ENCODE data around the gene TIMM22. TPM values are rescaled to one million over a fixed set of nuclear protein-coding genes. Genes with fewer than 3 reads are reported as not detected.

TIMM22 gene
- total and polyA plus RNA-seq, 2 donors (not counting 1 experiment from before 2014, with no cell fraction given): 4.1 to 9.5 TPM

DNA sequence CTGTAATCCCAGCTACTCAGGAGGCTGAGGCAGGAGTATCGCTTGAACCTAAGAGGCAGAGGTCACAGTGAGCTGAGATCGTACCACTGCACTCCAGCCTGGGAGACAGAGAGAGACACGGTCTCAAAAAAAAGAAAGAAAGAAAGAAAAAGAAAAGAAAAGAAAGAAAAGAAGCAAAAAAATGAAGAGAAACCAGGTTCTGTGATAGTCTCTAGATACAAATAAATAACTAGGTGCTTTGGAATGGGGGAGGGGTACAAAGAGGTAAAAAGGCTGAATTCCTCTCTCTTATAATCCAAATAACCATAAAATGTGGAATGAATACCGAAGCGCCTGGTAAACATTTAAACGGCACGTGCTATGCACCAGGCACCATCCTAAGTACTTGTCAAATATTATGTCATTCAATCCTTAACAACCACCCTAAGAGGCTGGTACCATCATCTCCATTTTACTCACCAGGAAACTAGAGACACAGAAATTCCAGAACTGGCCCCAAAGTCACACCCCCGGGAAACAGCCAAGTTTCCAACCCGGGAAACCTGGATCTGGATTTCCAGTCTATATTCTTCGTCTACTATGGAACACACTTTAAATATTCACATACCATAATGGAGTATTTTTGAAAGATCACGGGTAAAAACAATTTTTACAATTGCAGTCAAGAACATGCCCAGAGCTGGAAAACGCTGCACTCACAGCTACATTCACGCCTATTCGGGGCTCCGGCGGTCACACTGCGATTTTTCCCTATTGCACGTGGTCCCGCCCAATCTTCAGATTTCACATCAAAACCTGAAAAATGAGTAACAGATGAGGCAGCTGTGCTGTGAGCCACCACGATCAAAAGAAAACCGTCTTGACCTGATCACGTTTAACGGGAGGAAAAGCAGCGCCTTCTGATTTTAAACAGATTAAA, 27.9 kb upstream of the TIMM22 start:
- no peak overlapping the region for H3K27ac ChIP-seq (ENCODE audit: low read length in 2 of 2)
- H4K20me1 ChIP-seq (ENCODE audit: control insufficient read depth, insufficient read depth, low read length, poor library complexity, severe bottlenecking): no peaks in the 10 kb centered on the region
- no peaks in the 10 kb centered on the region for H3K4me1 ChIP-seq (ENCODE audit: control insufficient read depth in 2 of 2, insufficient read depth in 2 of 2, low read length in 2 of 2)
- no peaks in the 10 kb centered on the region for H3K36me3 ChIP-seq (replicated peaks in 1 of 2; ENCODE audit: control extremely low read depth in 1 of 2, control insufficient read depth in 1 of 2, extremely low read depth in 1 of 2, insufficient read depth in 2 of 2, low read length in 1 of 2)
- no peaks in the 10 kb centered on the region for H3K9me3 ChIP-seq (ENCODE audit: control extremely low read depth in 1 of 3, control insufficient read depth in 2 of 3, insufficient read depth in 1 of 3, low read length in 2 of 3)
- no peak overlapping the region for H3K9ac ChIP-seq (ENCODE audit: low read length)
- H3K27me3 ChIP-seq (replicated peaks in 1 of 4; ENCODE audit: control extremely low read depth in 1 of 4, control insufficient read depth in 3 of 4, insufficient read depth in 4 of 4, low read length in 3 of 4): peaks cover 0 to 6% (median 0%) of the 10 kb centered on the region in 4 experiments
- POLR2A ChIA-PET: no interaction called here
- no peak overlapping the region for H3K4me2 ChIP-seq (replicated peaks; ENCODE audit: low read depth, low read length, poor library complexity, severe bottlenecking)
- H3K27ac Mint-ChIP-seq: no peak overlapping the region
- H3K4me1 Mint-ChIP-seq: no peaks in the 10 kb centered on the region
- no peak overlapping the region for H3K4me3 Mint-ChIP-seq
- no peak overlapping the region for H3K4me3 ChIP-seq (ENCODE audit: control extremely low read depth in 1 of 5, extremely low read depth in 1 of 5, insufficient read depth in 1 of 5, low read depth in 2 of 5, low read length in 4 of 5)
- peaks cover 39% of the 10 kb centered on the region for H3K27me3 Mint-ChIP-seq
- H3K9me3 Mint-ChIP-seq (ENCODE audit: insufficient read depth): no peaks in the 10 kb centered on the region
- H3K79me2 ChIP-seq (ENCODE audit: control insufficient read depth, insufficient read depth, low read length): no peaks in the 10 kb centered on the region
- intact Hi-C loops (cut with micrococcal nuclease): no loop called here
- DNase-seq: no peak
- TF ChIP-seq, protein P1, sequence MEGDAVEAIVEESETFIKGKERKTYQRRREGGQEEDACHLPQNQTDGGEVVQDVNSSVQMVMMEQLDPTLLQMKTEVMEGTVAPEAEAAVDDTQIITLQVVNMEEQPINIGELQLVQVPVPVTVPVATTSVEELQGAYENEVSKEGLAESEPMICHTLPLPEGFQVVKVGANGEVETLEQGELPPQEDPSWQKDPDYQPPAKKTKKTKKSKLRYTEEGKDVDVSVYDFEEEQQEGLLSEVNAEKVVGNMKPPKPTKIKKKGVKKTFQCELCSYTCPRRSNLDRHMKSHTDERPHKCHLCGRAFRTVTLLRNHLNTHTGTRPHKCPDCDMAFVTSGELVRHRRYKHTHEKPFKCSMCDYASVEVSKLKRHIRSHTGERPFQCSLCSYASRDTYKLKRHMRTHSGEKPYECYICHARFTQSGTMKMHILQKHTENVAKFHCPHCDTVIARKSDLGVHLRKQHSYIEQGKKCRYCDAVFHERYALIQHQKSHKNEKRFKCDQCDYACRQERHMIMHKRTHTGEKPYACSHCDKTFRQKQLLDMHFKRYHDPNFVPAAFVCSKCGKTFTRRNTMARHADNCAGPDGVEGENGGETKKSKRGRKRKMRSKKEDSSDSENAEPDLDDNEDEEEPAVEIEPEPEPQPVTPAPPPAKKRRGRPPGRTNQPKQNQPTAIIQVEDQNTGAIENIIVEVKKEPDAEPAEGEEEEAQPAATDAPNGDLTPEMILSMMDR (IDR thresholded peaks at IDR 0.05): no peak
- TF ChIP-seq EZH2 (IDR thresholded peaks at IDR 0.05; ENCODE audit: borderline replicate concordance, insufficient read depth, low read depth, low read length, poor library complexity, severe bottlenecking): no peak
- no peak overlapping the region for H2AFZ ChIP-seq (ENCODE audit: insufficient read depth, low read depth, low read length, poor library complexity, severe bottlenecking)
- CTCF ChIA-PET: no interaction called here
- WGBS (ENCODE audit: insufficient coverage): 94% methylated on average over 20 of the region's 24 CpGs
- no peak for ATAC-seq (ENCODE audit: low read depth)

DNA sequence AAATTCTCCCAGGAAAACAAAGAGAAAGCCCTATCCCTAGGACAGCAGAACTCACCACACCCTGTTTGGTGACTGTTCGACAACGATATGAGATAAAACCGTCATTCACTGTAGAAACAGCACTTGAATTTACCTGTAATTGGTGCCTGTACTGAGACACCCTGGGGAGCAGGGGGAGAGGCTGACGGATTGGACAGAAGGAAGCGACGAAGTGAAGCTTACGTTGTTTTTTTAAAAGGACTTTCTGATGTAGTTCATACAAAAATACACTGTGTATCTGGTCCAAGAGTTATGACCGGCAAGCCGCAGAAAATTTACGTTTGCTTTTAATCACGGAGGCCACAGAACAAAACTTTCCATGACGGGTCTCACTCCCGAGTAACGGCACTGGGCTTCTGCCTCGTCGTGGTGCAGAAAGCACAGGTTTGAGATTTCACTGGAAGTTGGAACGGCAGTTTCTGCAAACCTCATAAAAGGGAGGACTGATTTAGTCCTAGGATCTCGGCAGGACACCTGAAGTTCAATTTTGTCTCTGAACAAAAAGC, 27.0 kb upstream of the TIMM22 start:
- DNase-seq (no peak), ATAC-seq (ENCODE audit: low read depth) (no peak)
- ChIA-PET CTCF (no interaction called here), POLR2A (no interaction called here)
- H3K9me3 ChIP-seq (ENCODE audit: control extremely low read depth in 1 of 3, control insufficient read depth in 2 of 3, insufficient read depth in 1 of 3, low read length in 2 of 3): no peaks in the 10 kb centered on the region
- H3K36me3 ChIP-seq (replicated peaks in 1 of 2; ENCODE audit: control extremely low read depth in 1 of 2, control insufficient read depth in 1 of 2, extremely low read depth in 1 of 2, insufficient read depth in 2 of 2, low read length in 1 of 2): no peaks in the 10 kb centered on the region
- no peak overlapping the region for H2AFZ ChIP-seq (ENCODE audit: insufficient read depth, low read depth, low read length, poor library complexity, severe bottlenecking)
- H3K9ac ChIP-seq (ENCODE audit: low read length): no peak overlapping the region
- WGBS (ENCODE audit: insufficient coverage): 70% methylated on average over 17 of the region's 18 CpGs
- H4K20me1 ChIP-seq (ENCODE audit: control insufficient read depth, insufficient read depth, low read length, poor library complexity, severe bottlenecking): no peaks in the 10 kb centered on the region
- TF ChIP-seq, protein P1 (IDR thresholded peaks at IDR 0.05): no peak
- no peak for TF ChIP-seq EZH2 (IDR thresholded peaks at IDR 0.05; ENCODE audit: borderline replicate concordance, insufficient read depth, low read depth, low read length, poor library complexity, severe bottlenecking)
- H3K27ac ChIP-seq (ENCODE audit: low read length in 2 of 2): no peak overlapping the region
- intact Hi-C loops (cut with micrococcal nuclease): no loop called here
- H3K4me2 ChIP-seq (replicated peaks; ENCODE audit: low read depth, low read length, poor library complexity, severe bottlenecking): no peak overlapping the region
- Mint-ChIP-seq H3K27ac (no peak overlapping the region), H3K4me1 (no peaks in the 10 kb centered on the region), H3K9me3 (ENCODE audit: insufficient read depth) (no peaks in the 10 kb centered on the region), H3K4me3 (no peak overlapping the region), H3K27me3 (peaks cover 37% of the 10 kb centered on the region)
- no peaks in the 10 kb centered on the region for H3K4me1 ChIP-seq (ENCODE audit: control insufficient read depth in 2 of 2, insufficient read depth in 2 of 2, low read length in 2 of 2)
- peaks cover 0 to 6% (median under 1%) of the 10 kb centered on the region in 4 experiments for H3K27me3 ChIP-seq (replicated peaks in 1 of 4; ENCODE audit: control extremely low read depth in 1 of 4, control insufficient read depth in 3 of 4, insufficient read depth in 4 of 4, low read length in 3 of 4)
- no peak overlapping the region for H3K4me3 ChIP-seq (ENCODE audit: control extremely low read depth in 1 of 5, extremely low read depth in 1 of 5, insufficient read depth in 1 of 5, low read depth in 2 of 5, low read length in 4 of 5)
- no peaks in the 10 kb centered on the region for H3K79me2 ChIP-seq (ENCODE audit: control insufficient read depth, insufficient read depth, low read length)
